Measurements from ENCODE around the gene GPR146.

GPR146 gene

GRCh38 chr7:1012004-1012715 is 32.2 kb upstream of the GPR146 start:
- DNase-seq, result no peak

GRCh38 chr7:1012716-1013095 is 31.6 kb upstream of the GPR146 start:
- DNase-seq, result no peak

- no peak for DNase-seq
These were observed 30.8 kb upstream of the GPR146 start for GRCh38 chr7:1013581-1013980.

- no peak for DNase-seq
These were observed 29.7 kb upstream of the GPR146 start for GRCh38 chr7:1014681-1015080.

- DNase-seq, result no peak
These were observed 28.9 kb upstream of the GPR146 start for GRCh38 chr7:1015196-1016121.

- DNase-seq, result no peak
These were observed 27.5 kb upstream of the GPR146 start for GRCh38 chr7:1016577-1017531.

GRCh38 chr7:1017586-1018333 is 26.6 kb upstream of the GPR146 start:
- no peak for DNase-seq

- DNase-seq, result no peak
These were observed 26.0 kb upstream of the GPR146 start for GRCh38 chr7:1018334-1018695.

GRCh38 chr7:1019255-1019785 is 25.0 kb upstream of the GPR146 start:
- no peak for DNase-seq

GRCh38 chr7:1019789-1020610 is 24.3 kb upstream of the GPR146 start:
- no peak for DNase-seq

- DNase-seq, result no peak
These were observed 23.5 kb upstream of the GPR146 start for GRCh38 chr7:1020849-1021251.

GRCh38 chr7:1021366-1021765 is 23.0 kb upstream of the GPR146 start:
- DNase-seq, result no peak

- no peak for DNase-seq
These were observed 22.4 kb upstream of the GPR146 start for GRCh38 chr7:1021931-1022330.

GRCh38 chr7:1022356-1022755 is 22.0 kb upstream of the GPR146 start:
- DNase-seq, result no peak

GRCh38 chr7:1022801-1023465 is 21.4 kb upstream of the GPR146 start:
- DNase-seq, result no peak

- DNase-seq, result no peak
These were observed 20.0 kb upstream of the GPR146 start for GRCh38 chr7:1024331-1024841.

GRCh38 chr7:1024876-1025742 is 19.2 kb upstream of the GPR146 start:
- DNase-seq, result no peak

GRCh38 chr7:1025743-1026581 is 18.4 kb upstream of the GPR146 start:
- DNase-seq, result no peak

All from activated CD4-positive, alpha-beta T cell treated with anti-CD3 and anti-CD28 coated beads for 4 hours (primary cell).